ENCODE results near the gene YBEY. TPM values are rescaled to one million over a fixed set of nuclear protein-coding genes. Genes with fewer than 3 reads are reported as not detected.
"Not testable (repeated sequence)": the region's sequence is repeated elsewhere in the genome, so short reads cannot be mapped to it uniquely, and the experiment has no call there.

YBEY gene
- total and polyA plus RNA-seq, 7 donors, result 9.0 to 36.6 (median 15.1) TPM

- Histone ChIP-seq H3K4me1 (no peaks in the 10 kb centered on the region), H3K27me3 (no peaks in the 10 kb centered on the region), H3K4me3 (no peak overlapping the region), H3K36me3 (no peaks in the 10 kb centered on the region), H3K27ac (no peak overlapping the region), H3K9me3 (no peaks in the 10 kb centered on the region)
- DNase-seq, result no peak
- 76 to 80% methylated on average over 2 of the region's 2 CpGs for WGBS, 2 donors
- TF ChIP-seq POLR2AphosphoS5 (IDR thresholded peaks at IDR 0.05) (no peak), POLR2A (IDR thresholded peaks at IDR 0.05) (no peak), EP300 (IDR thresholded peaks at IDR 0.05) (no peak), CTCF (IDR thresholded peaks at IDR 0.05) (no peak)
- intact Hi-C loops (cut with DNase I), result no loop called here
Observed at GRCh38 chr21:46307625-46308024, 21.5 kb downstream of the YBEY start.

GRCh38 chr21:46308431-46308830 lies 22.3 kb downstream of the YBEY start:
- no peaks in the 10 kb centered on the region for H3K4me1 ChIP-seq
- H3K9me3 ChIP-seq, result no peaks in the 10 kb centered on the region
- no peak overlapping the region for H3K27ac ChIP-seq
- no peaks in the 10 kb centered on the region for H3K27me3 ChIP-seq
- 97 to 98% methylated on average over 2 of the region's 2 CpGs for WGBS, 2 donors
- intact Hi-C loops (cut with DNase I), result no loop called here
- no peak overlapping the region for H3K4me3 ChIP-seq
- no peak for TF ChIP-seq POLR2AphosphoS5 (IDR thresholded peaks at IDR 0.05)
- TF ChIP-seq CTCF (IDR thresholded peaks at IDR 0.05), result no peak
- no peak for TF ChIP-seq POLR2A (IDR thresholded peaks at IDR 0.05)
- no peak for TF ChIP-seq EP300 (IDR thresholded peaks at IDR 0.05)
- no peaks in the 10 kb centered on the region for H3K36me3 ChIP-seq
- DNase-seq, result no peak

GRCh38 chr21:46310260-46310659 lies 24.1 kb downstream of the YBEY start:
- intact Hi-C loops (cut with DNase I), result not testable (repeated sequence)

GRCh38 chr21:46311568-46311967 lies 25.4 kb downstream of the YBEY start:
- no peaks in the 10 kb centered on the region for H3K27me3 ChIP-seq
- no peak overlapping the region for H3K27ac ChIP-seq
- intact Hi-C loops (cut with DNase I), result no loop called here
- no peaks in the 10 kb centered on the region for H3K9me3 ChIP-seq
- no peak overlapping the region for H3K4me3 ChIP-seq
- DNase-seq, result no peak
- no peaks in the 10 kb centered on the region for H3K4me1 ChIP-seq
- no peaks in the 10 kb centered on the region for H3K36me3 ChIP-seq
- no peak for TF ChIP-seq POLR2AphosphoS5 (IDR thresholded peaks at IDR 0.05)
- TF ChIP-seq POLR2A (IDR thresholded peaks at IDR 0.05), result no peak
- TF ChIP-seq EP300 (IDR thresholded peaks at IDR 0.05), result no peak
- TF ChIP-seq CTCF (IDR thresholded peaks at IDR 0.05), result no peak

More at GRCh38 chr21:46310260-46310659, 24.1 kb downstream of the YBEY start:
- not testable (repeated sequence) for H3K27ac ChIP-seq, H3K9me3 ChIP-seq, H3K36me3 ChIP-seq, H3K4me1 ChIP-seq, H3K27me3 ChIP-seq, DNase-seq, H3K4me3 ChIP-seq
- 96 to 99% methylated on average over 8 of the region's 8 CpGs for WGBS, 2 donors

GRCh38 chr21:46312949-46313348 lies 26.8 kb downstream of the YBEY start:
- DNase-seq, result no peak
- Histone ChIP-seq H3K36me3 (no peaks in the 10 kb centered on the region), H3K9me3 (no peaks in the 10 kb centered on the region), H3K4me3 (no peak overlapping the region), H3K27me3 (no peaks in the 10 kb centered on the region), H3K4me1 (no peaks in the 10 kb centered on the region), H3K27ac (no peak overlapping the region)
- intact Hi-C loops (cut with DNase I), result no loop called here
- 94 to 97% methylated on average over 5 of the region's 5 CpGs for WGBS, 2 donors
- TF ChIP-seq POLR2AphosphoS5 (IDR thresholded peaks at IDR 0.05) (no peak), CTCF (IDR thresholded peaks at IDR 0.05) (no peak), EP300 (IDR thresholded peaks at IDR 0.05) (no peak), POLR2A (IDR thresholded peaks at IDR 0.05) (no peak)

Measured in sigmoid colon (tissue), 7 donors.